ENCODE results near the gene DIAPH2.

- TF ChIP-seq CTCF (IDR thresholded peaks at IDR 0.05) (no peak), EZH2 (IDR thresholded peaks at IDR 0.05; ENCODE audit: borderline replicate concordance, insufficient read depth, low read depth, low read length, poor library complexity, severe bottlenecking) (no peak)
These were observed 86.8 kb downstream of the DIAPH2 start for GRCh38 chrX:96771486-96771885.

All from B cell (primary cell).